Astrocyte (in vitro differentiated cells and primary cell): ENCODE data around the gene CLMN. TPM values are rescaled to one million over a fixed set of nuclear protein-coding genes. Genes with fewer than 3 reads are reported as not detected.

Source experiments
- DNase-seq: peaks from one replicate; pipeline ENCODE4 v3.0.0-alpha.2; 2010; ENCODE audit warnings: low read depth
- FAIRE-seq: peaks from 2 replicates; lab custom pipeline; 2011; peaks lifted over from hg19 to GRCh38; lab: Jason Lieb, UNC
- H2AFZ ChIP-seq: 2 replicates; pipeline ENCODE4 v1.6.0; 2012; ENCODE audit warnings: low read depth, low read length, inconsistent platforms
- H3K27ac ChIP-seq: 2 replicates; pipeline ENCODE4 v1.5.1; 2011; ENCODE audit warnings: low read depth, low read length, inconsistent platforms
- H3K27me3 ChIP-seq: 2 replicates; pipeline ENCODE4 v1.6.0; 2011; ENCODE audit warnings: low read length, inconsistent platforms; ENCODE audit not compliant: insufficient read depth
- H3K36me3 ChIP-seq: 2 replicates; pipeline ENCODE4 v1.5.1; 2011; ENCODE audit warnings: low read length, inconsistent platforms; ENCODE audit not compliant: insufficient read depth
- H3K4me1 ChIP-seq: 2 replicates; pipeline ENCODE4 v1.5.1; 2011; ENCODE audit warnings: low read length, inconsistent platforms; ENCODE audit not compliant: insufficient read depth
- H3K4me2 ChIP-seq: 2 replicates; pipeline ENCODE4 v1.6.0; 2012; ENCODE audit warnings: low read length, inconsistent platforms
- H3K4me3 ChIP-seq: 2 replicates; pipeline ENCODE4 v1.5.1; 2011; ENCODE audit warnings: low read depth, mild to moderate bottlenecking, low read length, inconsistent platforms; ENCODE audit not compliant: insufficient read depth
- H3K79me2 ChIP-seq: 2 replicates; pipeline ENCODE4 v1.6.0; 2012; ENCODE audit warnings: mild to moderate bottlenecking, low read length, inconsistent platforms; ENCODE audit not compliant: insufficient read depth
- H3K9ac ChIP-seq: 2 replicates; pipeline ENCODE4 v1.6.0; 2012; ENCODE audit warnings: mild to moderate bottlenecking, low read length, inconsistent platforms
- H3K9me3 ChIP-seq: 2 replicates; pipeline ENCODE4 v1.5.1; 2012; ENCODE audit warnings: low read depth, mild to moderate bottlenecking, low read length, inconsistent platforms; ENCODE audit not compliant: insufficient read depth
- H4K20me1 ChIP-seq: 2 replicates; pipeline ENCODE4 v1.6.0; 2012; ENCODE audit warnings: low read length, inconsistent platforms; ENCODE audit not compliant: insufficient read depth
- H3K27ac Mint-ChIP-seq: one replicate; pipeline ENCODE4 v1.8.0; 2021; ENCODE audit warnings: mild to moderate bottlenecking, mixed read lengths; ENCODE audit not compliant: unreplicated experiment
- H3K27me3 Mint-ChIP-seq: one replicate; pipeline ENCODE4 v1.8.0; 2021; ENCODE audit warnings: low read depth, mixed read lengths; ENCODE audit not compliant: unreplicated experiment
- H3K36me3 Mint-ChIP-seq: one replicate; pipeline ENCODE4 v1.8.0; 2021; ENCODE audit warnings: low read depth, mixed read lengths; ENCODE audit not compliant: unreplicated experiment
- H3K4me1 Mint-ChIP-seq: one replicate; pipeline ENCODE4 v1.8.0; 2021; ENCODE audit warnings: low read depth, mixed read lengths; ENCODE audit not compliant: unreplicated experiment
- H3K4me3 Mint-ChIP-seq: one replicate; pipeline ENCODE4 v1.8.0; 2021; ENCODE audit warnings: mild to moderate bottlenecking, moderate library complexity, mixed read lengths; ENCODE audit not compliant: unreplicated experiment
- H3K9me3 Mint-ChIP-seq: one replicate; pipeline ENCODE4 v1.8.0; 2021; ENCODE audit warnings: mild to moderate bottlenecking, mixed read lengths; ENCODE audit not compliant: unreplicated experiment
- EZH2 ChIP-seq: IDR thresholded peaks from 2 replicates; pipeline ENCODE4 v1.6.1; 2012; ENCODE audit warnings: mild to moderate bottlenecking, low read length, inconsistent platforms; ENCODE audit not compliant: insufficient read depth
- total RNA-seq: library from RNA; stranded (reverse); gene quantifications from 2 replicates; pipeline ENCODE4 v1.2.1, GENCODE V29; 2021
- TF ChIP-seq, protein P1 (sequence below): IDR thresholded peaks from 2 replicates; pipeline ENCODE4 v1.5.1; 2011; ENCODE audit warnings: low read depth, mild to moderate bottlenecking, inconsistent platforms, low read length, moderate library complexity; ENCODE audit not compliant: insufficient read depth

The CLMN gene
- total RNA-seq, 1 donor from 2014 or later = 14.0 TPM

GRCh38 chr14:95193081-95193480 lies 126.6 kb downstream of the CLMN start:
- Mint-ChIP-seq H3K9me3 (peaks cover 16% of the 10 kb centered on the region), H3K27me3 (peaks cover 2% of the 10 kb centered on the region), H3K4me1 (peaks cover 13% of the 10 kb centered on the region), H3K36me3 (peaks cover 4% of the 10 kb centered on the region), H3K27ac (no peak overlapping the region), H3K4me3 (no peak overlapping the region)
- Histone ChIP-seq H4K20me1 (no peaks in the 10 kb centered on the region), H3K9me3 (peaks cover 2% of the 10 kb centered on the region), H3K27ac (no peak overlapping the region), H3K27me3 (no peaks in the 10 kb centered on the region), H3K4me2 (no peak overlapping the region), H3K4me1 (no peaks in the 10 kb centered on the region), H3K36me3 (no peaks in the 10 kb centered on the region), H3K79me2 (no peaks in the 10 kb centered on the region), H3K4me3 (no peak overlapping the region), H2AFZ (no peak overlapping the region), H3K9ac (no peak overlapping the region)
- DNase-seq (no peak), FAIRE-seq (no peak)
- TF ChIP-seq, protein P1, sequence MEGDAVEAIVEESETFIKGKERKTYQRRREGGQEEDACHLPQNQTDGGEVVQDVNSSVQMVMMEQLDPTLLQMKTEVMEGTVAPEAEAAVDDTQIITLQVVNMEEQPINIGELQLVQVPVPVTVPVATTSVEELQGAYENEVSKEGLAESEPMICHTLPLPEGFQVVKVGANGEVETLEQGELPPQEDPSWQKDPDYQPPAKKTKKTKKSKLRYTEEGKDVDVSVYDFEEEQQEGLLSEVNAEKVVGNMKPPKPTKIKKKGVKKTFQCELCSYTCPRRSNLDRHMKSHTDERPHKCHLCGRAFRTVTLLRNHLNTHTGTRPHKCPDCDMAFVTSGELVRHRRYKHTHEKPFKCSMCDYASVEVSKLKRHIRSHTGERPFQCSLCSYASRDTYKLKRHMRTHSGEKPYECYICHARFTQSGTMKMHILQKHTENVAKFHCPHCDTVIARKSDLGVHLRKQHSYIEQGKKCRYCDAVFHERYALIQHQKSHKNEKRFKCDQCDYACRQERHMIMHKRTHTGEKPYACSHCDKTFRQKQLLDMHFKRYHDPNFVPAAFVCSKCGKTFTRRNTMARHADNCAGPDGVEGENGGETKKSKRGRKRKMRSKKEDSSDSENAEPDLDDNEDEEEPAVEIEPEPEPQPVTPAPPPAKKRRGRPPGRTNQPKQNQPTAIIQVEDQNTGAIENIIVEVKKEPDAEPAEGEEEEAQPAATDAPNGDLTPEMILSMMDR = no peak
- TF ChIP-seq EZH2 = no peak

- no peak for FAIRE-seq
- H3K27ac Mint-ChIP-seq = no peak overlapping the region
Measured at GRCh38 chr14:95192311-95192710, 127.4 kb downstream of the CLMN start.

More at GRCh38 chr14:95192311-95192710, 127.4 kb downstream of the CLMN start:
- Histone ChIP-seq H3K79me2 (no peaks in the 10 kb centered on the region), H3K4me3 (no peak overlapping the region), H2AFZ (no peak overlapping the region), H3K27ac (no peak overlapping the region), H3K4me1 (no peaks in the 10 kb centered on the region), H3K9ac (no peak overlapping the region), H3K36me3 (no peaks in the 10 kb centered on the region), H3K4me2 (no peak overlapping the region), H4K20me1 (no peaks in the 10 kb centered on the region), H3K9me3 (peaks cover 4% of the 10 kb centered on the region), H3K27me3 (no peaks in the 10 kb centered on the region)
- Mint-ChIP-seq H3K27me3 (no peaks in the 10 kb centered on the region), H3K4me3 (no peak overlapping the region), H3K4me1 (peaks cover 13% of the 10 kb centered on the region), H3K36me3 (peaks cover 7% of the 10 kb centered on the region), H3K9me3 (peaks cover 17% of the 10 kb centered on the region)
- TF ChIP-seq, protein P1 = no peak
- no peak for TF ChIP-seq EZH2
- DNase-seq = no peak
